GM19023 (cell line): ENCODE data around the gene STK24.

Experiments used
- ATAC-seq: cut with Tn5 transposase; IDR thresholded peaks from one replicate; pipeline ENCODE4 v1.9.1; 2021; ENCODE audit warnings: mild to moderate bottlenecking, moderate library complexity; ENCODE audit not compliant: unreplicated experiment

The STK24 gene

GRCh38 chr13:98476538-98476966 is 100.4 kb downstream of the STK24 start:
- peak; percentile 92 for ATAC-seq

- ATAC-seq = peak; percentile 35
Measured at GRCh38 chr13:98476106-98476505, 100.8 kb downstream of the STK24 start.

GRCh38 chr13:98475522-98475921 is 101.4 kb downstream of the STK24 start:
- ATAC-seq = no peak

DNA sequence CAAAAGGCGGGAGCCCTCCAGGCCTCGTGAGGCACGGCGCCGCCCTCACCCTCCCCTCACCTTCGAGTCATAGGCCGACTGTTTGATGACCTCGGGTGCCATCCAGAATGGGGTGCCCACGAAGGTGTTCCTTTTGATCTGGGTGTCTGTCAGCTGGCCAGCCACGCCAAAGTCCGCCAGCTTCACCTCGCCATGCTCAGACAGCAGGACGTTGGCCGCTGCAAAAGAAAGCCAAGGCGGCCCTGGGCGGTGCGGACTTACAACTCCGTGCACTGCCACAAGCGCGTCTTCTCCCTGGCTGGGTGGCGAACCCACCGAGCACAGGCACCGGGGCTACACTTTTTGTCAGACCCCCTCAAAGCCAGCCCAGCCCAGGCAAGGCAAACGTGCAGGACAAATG is 102.1 kb downstream of the STK24 start:
- no peak for ATAC-seq

- ATAC-seq = no peak
Measured at GRCh38 chr13:98474292-98474691, 102.6 kb downstream of the STK24 start.

DNA sequence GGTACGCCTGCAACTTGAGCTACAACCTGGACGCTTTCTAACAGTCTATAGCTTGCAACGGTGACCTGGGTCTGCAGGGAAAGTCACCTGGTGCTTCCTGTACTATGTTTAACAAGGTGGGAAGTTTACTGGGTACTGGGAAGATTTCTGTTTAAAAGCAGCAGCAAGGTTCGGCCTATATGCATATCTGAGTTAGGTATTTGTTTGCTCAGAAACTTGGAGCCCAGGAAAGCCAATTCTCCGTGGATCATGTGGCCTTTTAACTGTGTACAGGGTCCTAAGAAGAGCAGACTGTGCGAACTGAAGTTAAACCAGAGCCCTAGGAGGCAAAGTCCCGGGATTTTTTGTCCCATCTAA is 103.1 kb downstream of the STK24 start:
- ATAC-seq = no peak

DNA sequence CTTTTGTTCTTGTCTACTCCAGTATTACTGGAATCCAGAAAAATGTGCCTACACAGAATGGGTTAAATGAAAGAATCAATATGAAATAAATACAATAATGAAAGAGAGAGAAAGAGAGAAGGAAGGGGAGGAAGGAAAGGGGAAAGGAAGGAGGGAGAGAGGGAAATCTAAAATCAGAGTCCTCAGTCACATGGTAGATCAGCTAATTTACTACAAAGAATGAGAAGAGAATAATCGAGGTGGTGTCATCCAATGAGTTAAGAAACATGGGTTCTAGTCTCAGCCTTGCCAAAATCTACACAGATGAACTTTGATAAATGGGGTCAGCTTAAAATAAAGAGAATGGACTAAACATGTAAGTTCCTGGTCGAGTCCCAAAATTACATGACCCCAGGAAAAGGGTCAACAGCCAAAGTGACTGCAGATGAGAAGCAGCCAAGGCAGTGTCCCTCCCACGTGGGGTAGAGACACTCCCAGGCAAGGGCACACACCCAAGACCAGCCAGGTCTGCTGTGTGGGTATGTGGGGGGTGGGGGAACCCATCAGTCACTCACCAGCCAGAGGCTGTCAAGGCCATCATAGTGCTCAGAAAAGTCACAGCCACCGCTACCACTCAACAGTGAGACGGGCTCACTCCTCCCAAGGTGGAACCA is 103.6 kb downstream of the STK24 start:
- no peak for ATAC-seq

- ATAC-seq = no peak
Measured at GRCh38 chr13:98471934-98472333, 105.0 kb downstream of the STK24 start.

DNA sequence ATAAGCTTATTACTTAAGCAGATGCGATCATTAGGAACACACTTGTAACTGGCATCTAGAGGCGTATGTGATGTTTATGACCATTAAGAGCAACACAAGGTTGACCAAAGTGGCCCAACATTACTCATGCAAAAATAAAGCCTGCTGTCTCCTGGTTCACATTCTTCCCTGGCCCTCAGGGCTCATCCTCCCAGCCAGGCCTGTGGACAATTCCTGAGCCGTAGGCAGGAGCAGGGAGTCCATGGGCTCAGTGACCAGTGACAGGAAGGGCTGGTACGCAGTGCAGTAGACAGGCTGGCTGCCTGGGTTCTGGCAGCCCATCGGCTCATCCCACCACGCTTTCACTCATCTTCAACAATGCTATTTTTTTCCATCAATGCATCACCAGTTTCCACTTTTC is 106.0 kb downstream of the STK24 start:
- no peak for ATAC-seq

GRCh38 chr13:98468929-98469328 is 108.0 kb downstream of the STK24 start:
- no peak for ATAC-seq

DNA sequence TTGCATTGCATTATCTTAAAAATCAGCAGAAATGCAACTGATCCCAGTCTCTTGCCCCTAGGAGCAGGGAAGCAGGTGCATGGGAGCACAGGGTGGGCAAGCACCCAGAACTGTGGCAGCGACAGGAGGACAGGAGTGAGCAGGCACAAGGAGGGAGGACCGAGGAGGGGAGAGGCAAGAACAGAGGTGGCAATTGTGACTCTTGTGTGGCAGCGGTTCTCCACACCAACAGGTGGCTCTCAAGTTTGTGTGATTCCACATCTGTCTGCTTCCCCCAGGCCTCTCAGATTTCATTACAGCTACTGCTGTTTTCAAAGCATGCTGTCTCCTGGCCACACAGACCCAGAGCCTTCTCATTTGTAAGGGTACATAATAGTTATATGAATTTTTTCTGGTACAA is 108.5 kb downstream of the STK24 start:
- no peak for ATAC-seq

- no peak for ATAC-seq
Measured at GRCh38 chr13:98467263-98467985, 109.5 kb downstream of the STK24 start.

- no peak for ATAC-seq
Measured at GRCh38 chr13:98466634-98467236, 110.2 kb downstream of the STK24 start.

DNA sequence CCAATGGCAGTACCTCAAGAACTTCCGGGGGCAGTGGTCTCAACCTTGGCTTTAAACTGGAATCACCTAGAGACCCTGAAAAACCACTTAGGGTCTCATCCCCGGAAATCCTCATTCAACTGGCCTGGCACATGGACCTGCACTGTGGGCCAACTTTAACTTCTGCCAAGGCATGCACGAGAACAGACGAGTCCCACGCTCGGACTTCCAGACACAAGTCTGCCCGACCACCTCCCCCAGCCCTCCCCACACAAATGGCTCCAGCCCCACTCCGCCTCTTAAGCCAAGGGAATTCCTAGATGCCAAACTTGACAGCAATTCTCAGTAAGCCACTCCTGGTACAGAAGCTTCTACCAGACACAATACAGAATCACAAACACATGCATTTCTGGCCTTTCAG is 114.0 kb downstream of the STK24 start:
- no peak for ATAC-seq

GRCh38 chr13:98462241-98462882 is 114.5 kb downstream of the STK24 start:
- no peak for ATAC-seq

DNA sequence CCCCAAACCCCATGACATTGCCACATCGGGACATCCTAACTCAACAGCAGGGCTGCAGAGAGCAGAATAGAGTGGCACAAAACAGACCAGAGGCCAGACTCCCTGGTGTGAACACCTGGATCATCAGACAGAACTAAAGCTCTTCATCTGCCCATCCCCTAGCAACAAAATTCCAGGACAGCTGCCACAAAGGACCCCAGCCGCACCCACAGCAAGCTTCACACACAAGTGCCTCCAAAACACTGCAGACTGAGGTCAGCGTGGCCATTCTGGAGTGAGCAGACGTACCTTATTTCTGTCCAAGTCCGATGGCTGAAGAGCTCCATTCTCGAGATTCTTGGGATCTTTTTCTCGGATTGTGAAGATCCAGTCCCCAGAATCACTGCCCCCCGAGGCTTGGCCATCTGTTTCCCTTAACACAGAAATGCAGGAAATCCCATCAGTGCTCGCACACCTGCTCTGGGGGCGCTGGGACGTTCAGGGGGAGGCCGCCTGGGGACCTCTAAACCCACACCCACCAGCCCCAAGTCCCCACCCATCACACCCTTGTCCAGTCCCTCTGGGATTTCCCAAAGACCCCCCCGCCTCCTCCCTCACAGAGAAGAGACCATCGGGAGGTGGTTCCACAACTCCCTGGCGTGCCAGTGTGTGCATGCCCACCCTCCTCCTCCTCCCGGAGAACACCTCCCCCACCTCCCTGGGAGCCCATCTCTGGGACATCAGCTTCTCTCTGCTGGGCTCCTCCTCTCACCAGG is 115.2 kb downstream of the STK24 start:
- no peak for ATAC-seq

DNA sequence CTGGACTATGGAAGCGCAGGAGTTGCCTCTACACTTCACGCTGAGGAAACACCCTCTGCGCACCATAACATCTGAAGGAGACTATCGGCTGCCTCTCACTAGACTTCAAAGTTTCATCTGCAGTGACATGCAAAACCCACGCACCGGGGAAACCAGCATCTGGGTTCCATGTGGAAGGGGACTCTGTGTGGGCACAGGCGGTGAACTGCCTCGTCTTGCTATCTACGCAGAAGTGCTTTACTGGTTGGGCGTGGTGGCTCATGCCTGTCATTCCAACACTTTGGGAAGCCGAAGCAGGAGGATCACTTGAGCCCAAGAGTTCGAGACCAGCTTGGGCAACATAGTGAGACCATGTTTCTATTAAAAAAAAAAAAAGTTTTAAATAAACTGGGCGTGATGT is 116.4 kb downstream of the STK24 start:
- ATAC-seq = no peak

GRCh38 chr13:98459721-98460370 is 117.1 kb downstream of the STK24 start:
- ATAC-seq = no peak

GRCh38 chr13:98459171-98459681 is 117.7 kb downstream of the STK24 start:
- ATAC-seq = no peak

DNA sequence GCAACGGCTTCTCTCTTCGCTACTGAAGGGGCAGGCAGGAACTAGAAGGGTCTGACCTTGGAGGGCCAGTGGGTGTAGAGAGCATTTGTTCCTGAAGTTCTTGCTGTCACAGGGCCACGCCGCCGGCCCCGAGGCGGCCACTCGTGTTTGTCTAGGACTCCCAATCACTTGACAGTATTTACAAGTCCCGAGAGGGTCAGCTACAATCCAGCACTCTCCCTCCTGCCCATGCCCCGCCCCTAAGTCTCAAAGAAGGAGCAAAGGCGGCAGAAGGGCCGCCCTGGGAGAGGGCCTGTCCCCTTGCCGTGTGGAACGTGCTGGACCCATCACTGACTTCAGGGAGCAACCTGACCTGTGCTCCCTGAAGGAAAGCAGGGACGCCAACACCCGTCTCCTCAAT is 118.5 kb downstream of the STK24 start:
- ATAC-seq = no peak
